Testis (tissue), 3 donors: ENCODE results near the gene HES5. TPM values are rescaled to one million over a fixed set of nuclear protein-coding genes. Genes with fewer than 3 reads are reported as not detected.

Experiments used
- DNase-seq: peaks from one replicate; pipeline ENCODE4 v3.0.0-alpha.2; 2019
- H3K27ac ChIP-seq, 2 donors: fragments of 200-600 bp; sonication (generic); one replicate each; pipeline ENCODE4 v1.5.1; 2019
- H3K27me3 ChIP-seq: fragments of 200-600 bp; sonication (generic); one replicate; pipeline ENCODE4 v1.5.1; 2019
- H3K36me3 ChIP-seq: fragments of 200-600 bp; sonication (generic); one replicate; pipeline ENCODE4 v1.5.1; 2017; ENCODE audit warnings: low read depth; ENCODE audit errors: missing control alignments
- H3K4me1 ChIP-seq: fragments of 200-600 bp; sonication (generic); one replicate; pipeline ENCODE4 v1.5.1; 2019
- H3K4me3 ChIP-seq, 2 donors: fragments of 200-600 bp; sonication (generic); one replicate each; pipeline ENCODE4 v1.5.1; 2017 to 2019
- H3K9me3 ChIP-seq: fragments of 200-600 bp; sonication (generic); one replicate; pipeline ENCODE4 v1.5.1; 2017
- POLR2A ChIP-seq: fragments of 450-650 bp; IDR thresholded peaks from one replicate; pipeline ENCODE4 v1.6.1; 2017; ENCODE audit warnings: antibody characterized with exemption, mild to moderate bottlenecking, moderate library complexity
- WGBS, 2 donors: methylation state at CpG; one replicate each; pipeline ENCODE4 v1.1.5; 2018; 5-methylcytosine and 5-hydroxymethylcytosine counted together
- intact Hi-C: fragments of 100-400 bp; cut with DNase I; formaldehyde crosslinking; loops from one replicate; pipeline ENCODE4 v1.15.1; 2023; ENCODE audit warnings: low total_unique reads
- polyA plus RNA-seq: library from polyadenylated mRNA; stranded (reverse); fragments of 350-450 nt; fragmentation: Illumina TruSeq; extraction: RNeasy Lipid Tissue Mini Kit (QIAGEN cat#74804); gene quantifications from one replicate; pipeline ENCODE4 v1.2.3, GENCODE V29; 2014; ENCODE audit warnings: low read depth, low replicate concordance; ENCODE audit not compliant: insufficient read depth
- total RNA-seq, 2 donors: library from RNA; depleted of rRNA; stranded (reverse); fragments of >200 nt; gene quantifications; one replicate each; pipeline ENCODE4 v1.2.3, GENCODE V29; 2016
- TF ChIP-seq, protein P1 (sequence below), 3 experiments: fragments of 450-650 bp in 2 of 3; fragments of 200-600 bp in 1 of 3; sonication (generic) in 1 of 3; IDR thresholded peaks; one replicate each; pipeline ENCODE4 v1.5.1; 2016 to 2019; ENCODE audit warnings: antibody characterized with exemption in 3 of 3, mild to moderate bottlenecking in 2 of 3, moderate library complexity in 1 of 3

Gene HES5
- total and polyA plus RNA-seq, 3 donors from 2014 or later, result 1.1 to 4.2 (median 2.8) TPM

GRCh38 chr1:2560299-2561073 is 30.4 kb upstream of the HES5 start:
- Histone ChIP-seq H3K4me3 (no peak overlapping the region), H3K36me3 (no peaks in the 10 kb centered on the region), H3K27ac (no peak overlapping the region), H3K27me3 (no peaks in the 10 kb centered on the region), H3K4me1 (peaks cover 9% of the 10 kb centered on the region), H3K9me3 (no peaks in the 10 kb centered on the region)
- TF ChIP-seq, protein P1, sequence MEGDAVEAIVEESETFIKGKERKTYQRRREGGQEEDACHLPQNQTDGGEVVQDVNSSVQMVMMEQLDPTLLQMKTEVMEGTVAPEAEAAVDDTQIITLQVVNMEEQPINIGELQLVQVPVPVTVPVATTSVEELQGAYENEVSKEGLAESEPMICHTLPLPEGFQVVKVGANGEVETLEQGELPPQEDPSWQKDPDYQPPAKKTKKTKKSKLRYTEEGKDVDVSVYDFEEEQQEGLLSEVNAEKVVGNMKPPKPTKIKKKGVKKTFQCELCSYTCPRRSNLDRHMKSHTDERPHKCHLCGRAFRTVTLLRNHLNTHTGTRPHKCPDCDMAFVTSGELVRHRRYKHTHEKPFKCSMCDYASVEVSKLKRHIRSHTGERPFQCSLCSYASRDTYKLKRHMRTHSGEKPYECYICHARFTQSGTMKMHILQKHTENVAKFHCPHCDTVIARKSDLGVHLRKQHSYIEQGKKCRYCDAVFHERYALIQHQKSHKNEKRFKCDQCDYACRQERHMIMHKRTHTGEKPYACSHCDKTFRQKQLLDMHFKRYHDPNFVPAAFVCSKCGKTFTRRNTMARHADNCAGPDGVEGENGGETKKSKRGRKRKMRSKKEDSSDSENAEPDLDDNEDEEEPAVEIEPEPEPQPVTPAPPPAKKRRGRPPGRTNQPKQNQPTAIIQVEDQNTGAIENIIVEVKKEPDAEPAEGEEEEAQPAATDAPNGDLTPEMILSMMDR (IDR thresholded peaks at IDR 0.05), result no peak
- no peak for TF ChIP-seq POLR2A
- 90 to 92% methylated on average over 11 to 15 of the region's 15 CpGs for WGBS, 2 donors
- no peak for DNase-seq
- intact Hi-C loops, result no loop called here

- intact Hi-C loops, result no loop called here
- H3K36me3 ChIP-seq, result no peaks in the 10 kb centered on the region
These were observed 29.6 kb upstream of the HES5 start for GRCh38 chr1:2559509-2560298.

DNA sequence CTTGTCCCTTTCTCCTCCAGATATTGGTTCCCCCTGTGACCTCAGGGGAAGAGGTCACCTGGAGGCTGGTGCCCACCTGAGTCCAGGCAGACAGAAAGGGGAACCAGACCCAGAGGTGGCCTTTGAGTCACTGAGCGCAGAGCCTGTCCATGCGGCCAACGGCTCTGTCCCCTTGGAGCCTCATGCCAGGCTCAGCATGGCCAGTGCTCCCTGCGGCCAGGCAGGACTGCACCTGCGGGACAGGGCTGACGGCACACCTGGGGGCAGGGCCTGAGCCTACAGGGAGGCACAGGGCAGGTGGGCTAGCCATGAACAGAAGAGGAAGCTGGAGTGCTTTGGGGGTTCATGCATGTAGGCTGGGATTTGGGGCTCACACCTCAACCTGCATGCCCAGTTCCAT is 28.8 kb upstream of the HES5 start:
- TF ChIP-seq, protein P1 (IDR thresholded peaks at IDR 0.05), result no peak
- no peak overlapping the region for H3K27ac ChIP-seq
- no peaks in the 10 kb centered on the region for H3K9me3 ChIP-seq
- intact Hi-C loops, result no loop called here
- H3K36me3 ChIP-seq, result no peaks in the 10 kb centered on the region
- DNase-seq, result no peak
- H3K27me3 ChIP-seq, result no peaks in the 10 kb centered on the region
- no peak overlapping the region for H3K4me3 ChIP-seq
- WGBS, 2 donors, result 90 to 98% methylated on average over 2 to 6 of the region's 6 CpGs
- H3K4me1 ChIP-seq, result peaks cover 12% of the 10 kb centered on the region

More at GRCh38 chr1:2559509-2560298, 29.6 kb upstream of the HES5 start:
- Histone ChIP-seq H3K4me3 (no peak overlapping the region), H3K27me3 (no peaks in the 10 kb centered on the region), H3K4me1 (peaks cover 12% of the 10 kb centered on the region), H3K9me3 (no peaks in the 10 kb centered on the region), H3K27ac (no peak overlapping the region)
- WGBS, 2 donors, result 78 to 80% methylated on average over 3 to 35 of the region's 35 CpGs
- TF ChIP-seq, protein P1 (IDR thresholded peaks at IDR 0.05), result no peak
- TF ChIP-seq POLR2A, result no peak
- DNase-seq, result no peak

DNA sequence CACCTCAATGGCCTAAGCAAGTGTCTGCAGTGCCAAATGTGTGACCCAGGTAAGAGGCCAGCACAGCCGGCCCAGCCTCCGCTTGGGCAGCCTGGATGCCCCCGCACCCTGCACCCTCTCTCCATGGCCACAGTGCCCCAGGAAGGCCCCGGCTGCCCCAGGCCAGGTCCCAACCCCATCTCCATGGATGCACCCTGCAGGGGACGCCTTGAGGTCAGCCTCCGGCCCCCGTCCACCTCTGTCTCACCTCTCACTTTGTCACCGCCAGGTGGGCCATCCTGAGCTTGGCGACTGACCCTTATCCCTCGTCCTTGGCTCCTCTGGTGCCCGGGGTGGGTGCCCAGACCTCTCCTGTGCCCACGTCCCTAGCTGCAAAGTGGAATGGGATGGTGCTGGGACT is 28.4 kb upstream of the HES5 start:
- Histone ChIP-seq H3K9me3 (no peaks in the 10 kb centered on the region), H3K27ac (no peak overlapping the region), H3K4me1 (peaks cover 12% of the 10 kb centered on the region), H3K27me3 (no peaks in the 10 kb centered on the region), H3K4me3 (no peak overlapping the region), H3K36me3 (no peaks in the 10 kb centered on the region)
- WGBS, 2 donors, result 95 to 97% methylated on average over 8 to 12 of the region's 12 CpGs
- TF ChIP-seq, protein P1 (IDR thresholded peaks at IDR 0.05), result no peak
- TF ChIP-seq POLR2A, result no peak
- intact Hi-C loops, result no loop called here
- no peak for DNase-seq
